ENCODE measurements around the gene CNTN4.

Gene CNTN4

DNA sequence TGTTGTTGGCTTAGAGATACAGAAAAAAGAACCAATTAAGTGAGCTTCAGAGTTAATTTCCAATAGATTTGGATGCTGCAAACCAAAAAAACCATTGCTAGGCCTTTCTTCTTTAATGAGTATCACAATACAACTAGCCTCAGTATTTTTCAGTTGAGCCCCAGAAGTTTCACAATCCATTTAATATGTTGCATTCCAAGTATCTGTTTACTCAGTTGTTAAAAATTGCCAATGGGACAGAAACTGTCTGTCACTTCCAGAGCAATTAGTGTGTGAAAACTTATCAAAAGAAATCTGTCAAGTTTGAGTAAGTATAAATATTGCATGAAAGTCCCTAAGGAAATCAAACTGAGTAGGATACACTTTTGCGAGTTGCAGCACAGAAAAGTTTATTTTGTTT, 763.7 kb downstream of the CNTN4 start:
- ChIA-PET POLR2A (no interaction called here), CTCF (no interaction called here)
- TF ChIP-seq SUZ12 (IDR thresholded peaks at IDR 0.05) = no peak
- no peak for TF ChIP-seq FOXA1 (IDR thresholded peaks at IDR 0.05)
- no peak for TF ChIP-seq NFRKB (IDR thresholded peaks at IDR 0.05)
- no peak for TF ChIP-seq L3MBTL2 (conservative IDR thresholded peaks at IDR 0.05)
- no peak for TF ChIP-seq FOXK2 (IDR thresholded peaks at IDR 0.05)
- TF ChIP-seq PKNOX1 (IDR thresholded peaks at IDR 0.05) = no peak
- TF ChIP-seq SP1 (IDR thresholded peaks at IDR 0.05) = no peak
- TF ChIP-seq ELF4 (IDR thresholded peaks at IDR 0.05) = no peak
- no peak for TF ChIP-seq ARNT (IDR thresholded peaks at IDR 0.05)
- TF ChIP-seq ZNF384 (IDR thresholded peaks at IDR 0.05) = no peak
- no peak for TF ChIP-seq BHLHE40 (IDR thresholded peaks at IDR 0.05; ENCODE audit: borderline replicate concordance)
- no peak for TF ChIP-seq TARDBP (IDR thresholded peaks at IDR 0.05)
- DNase-seq (ENCODE audit: extremely low spot score) = no peak

GRCh38 chr3:2863127-2863526, 764.5 kb downstream of the CNTN4 start:
- CTCF ChIA-PET = no interaction called here
- DNase-seq (ENCODE audit: extremely low spot score) = no peak
- POLR2A ChIA-PET = no interaction called here
- no peak for TF ChIP-seq PKNOX1 (IDR thresholded peaks at IDR 0.05)
- TF ChIP-seq L3MBTL2 (conservative IDR thresholded peaks at IDR 0.05) = no peak
- no peak for TF ChIP-seq FOXK2 (IDR thresholded peaks at IDR 0.05)
- no peak for TF ChIP-seq ELF4 (IDR thresholded peaks at IDR 0.05)
- no peak for TF ChIP-seq FOXA1 (IDR thresholded peaks at IDR 0.05)

GRCh38 chr3:2869905-2870304, 771.2 kb downstream of the CNTN4 start:
- ChIA-PET POLR2A (no interaction called here), CTCF (no interaction called here)
- TF ChIP-seq ELF4 (IDR thresholded peaks at IDR 0.05) (no peak), L3MBTL2 (conservative IDR thresholded peaks at IDR 0.05) (no peak), PKNOX1 (IDR thresholded peaks at IDR 0.05) (no peak), FOXK2 (IDR thresholded peaks at IDR 0.05) (no peak), LEF1 (IDR thresholded peaks at IDR 0.05; ENCODE audit: borderline replicate concordance) (no peak), SP1 (IDR thresholded peaks at IDR 0.05) (no peak), FOXM1 (IDR thresholded peaks at IDR 0.05; ENCODE audit: borderline replicate concordance) (no peak), CTBP1 (IDR thresholded peaks at IDR 0.05; ENCODE audit: borderline replicate concordance) (no peak), NFRKB (IDR thresholded peaks at IDR 0.05) (no peak), BHLHE40 (IDR thresholded peaks at IDR 0.05; ENCODE audit: borderline replicate concordance) (no peak), TARDBP (IDR thresholded peaks at IDR 0.05) (no peak), ZNF384 (IDR thresholded peaks at IDR 0.05) (no peak), FOXA1 (IDR thresholded peaks at IDR 0.05) (no peak), SUZ12 (IDR thresholded peaks at IDR 0.05) (no peak), HDGF (IDR thresholded peaks at IDR 0.05; ENCODE audit: borderline replicate concordance) (no peak), ARNT (IDR thresholded peaks at IDR 0.05) (no peak)
- DNase-seq (ENCODE audit: extremely low spot score) = no peak

DNA sequence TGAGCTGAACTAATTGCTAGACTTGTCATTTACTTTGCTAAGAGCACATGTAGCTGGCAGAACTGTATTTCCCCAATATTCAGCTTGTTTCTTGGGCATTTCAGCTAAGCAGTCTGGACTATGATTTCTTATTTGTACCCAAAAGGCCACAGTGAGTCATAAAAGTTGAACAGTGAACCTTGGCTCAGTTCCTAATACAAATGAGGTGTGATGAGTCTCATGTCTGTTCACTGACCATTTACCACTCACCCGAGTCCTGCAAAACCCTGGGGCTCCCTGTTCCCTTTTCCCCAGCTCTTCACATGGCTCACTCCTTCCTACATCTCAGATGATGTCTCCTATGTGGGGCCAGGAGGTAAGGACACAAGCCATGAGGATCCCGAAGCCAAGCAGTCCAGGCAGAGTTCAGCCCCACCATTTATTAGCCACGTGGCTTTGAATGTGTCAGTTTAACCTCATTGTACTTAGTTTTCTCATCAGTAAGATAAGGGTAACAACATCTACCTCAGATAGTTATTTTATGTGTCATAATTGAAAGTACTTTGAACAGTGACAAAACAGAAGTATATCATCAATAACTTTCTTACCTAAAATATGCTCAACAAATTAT, 772.2 kb downstream of the CNTN4 start:
- CTCF ChIA-PET = no interaction called here
- POLR2A ChIA-PET = no interaction called here
- no peak for DNase-seq (ENCODE audit: extremely low spot score)
- TF ChIP-seq LEF1 (IDR thresholded peaks at IDR 0.05; ENCODE audit: borderline replicate concordance) (no peak), SUZ12 (IDR thresholded peaks at IDR 0.05) (no peak), FOXM1 (IDR thresholded peaks at IDR 0.05; ENCODE audit: borderline replicate concordance) (no peak), TARDBP (IDR thresholded peaks at IDR 0.05) (no peak), ELF4 (IDR thresholded peaks at IDR 0.05) (no peak), NFRKB (IDR thresholded peaks at IDR 0.05) (no peak), HDGF (IDR thresholded peaks at IDR 0.05; ENCODE audit: borderline replicate concordance) (no peak), PKNOX1 (IDR thresholded peaks at IDR 0.05) (no peak), FOXK2 (IDR thresholded peaks at IDR 0.05) (no peak), FOXA1 (IDR thresholded peaks at IDR 0.05) (no peak), ZNF384 (IDR thresholded peaks at IDR 0.05) (no peak), SP1 (IDR thresholded peaks at IDR 0.05) (no peak), L3MBTL2 (conservative IDR thresholded peaks at IDR 0.05) (no peak), BHLHE40 (IDR thresholded peaks at IDR 0.05; ENCODE audit: borderline replicate concordance) (no peak), ARNT (IDR thresholded peaks at IDR 0.05) (no peak), CTBP1 (IDR thresholded peaks at IDR 0.05; ENCODE audit: borderline replicate concordance) (no peak)

DNA sequence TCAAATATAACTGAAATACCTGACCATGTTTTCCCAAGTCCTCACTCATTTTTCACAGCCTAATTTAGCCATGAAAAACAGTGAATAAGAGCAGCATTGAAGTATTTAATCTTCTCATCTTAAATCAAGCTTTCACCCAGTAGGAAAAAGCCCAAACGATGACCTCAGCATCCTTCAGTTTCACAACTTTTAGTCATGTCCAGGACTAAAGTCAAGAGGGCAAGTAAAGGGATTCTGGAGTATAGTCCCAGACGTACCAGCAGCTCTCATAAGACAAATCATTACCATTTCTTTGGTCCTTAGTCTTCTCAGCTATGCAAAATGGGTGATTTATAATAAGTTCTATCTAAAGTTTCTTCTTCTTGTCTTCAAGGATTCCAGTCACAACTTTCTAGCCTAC, 774.2 kb downstream of the CNTN4 start:
- TF ChIP-seq PKNOX1 (IDR thresholded peaks at IDR 0.05) (no peak), ZNF384 (IDR thresholded peaks at IDR 0.05) (no peak), CTBP1 (IDR thresholded peaks at IDR 0.05; ENCODE audit: borderline replicate concordance) (no peak), ARNT (IDR thresholded peaks at IDR 0.05) (no peak), L3MBTL2 (conservative IDR thresholded peaks at IDR 0.05) (no peak), FOXA1 (IDR thresholded peaks at IDR 0.05) (no peak)
- ChIA-PET POLR2A (no interaction called here), CTCF (no interaction called here)
- DNase-seq (ENCODE audit: extremely low spot score) = no peak

All from HEK293T (cell line).